HCT116 (cell line): ENCODE measurements around the gene RHEX. TPM values are rescaled to one million over a fixed set of nuclear protein-coding genes. Genes with fewer than 3 reads are reported as not detected.

Experiments used
- ATAC-seq: fragments of 200-7000 bp; cut with Tn5 transposase; 2 replicates; pipeline ENCODE4 v1.9.1; 2020; ENCODE audit warnings: mild to moderate bottlenecking, moderate library complexity
- BruUV-seq: library from RNA; stranded (reverse); fragments of 400-500 nt; replicated peaks from 2 replicates; lab custom pipeline; 2021; lab: Mats Ljungman, UMichigan
- CTCF ChIA-PET: fragments of 300-600 bp; sonication (Branson Sonifier 250); formaldehyde crosslinking; loops from one replicate; lab custom pipeline; 2021; ENCODE audit warnings: antibody characterized with exemption; lab: Charles Lee
- POLR2A ChIA-PET: fragments of 300-600, 350-600 bp; sonication (Branson Sonifier 250); formaldehyde crosslinking; loops from one replicate; lab custom pipeline; 2021; ENCODE audit warnings: antibody characterized with exemption; lab: Charles Lee
- RAD21 ChIA-PET, 2 experiments: fragments of 300-600 bp; sonication (Branson Sonifier 250); formaldehyde crosslinking; loops; one replicate each; lab custom pipeline; 2023; ENCODE audit warnings: low total read pairs in 2 of 2; ENCODE audit not compliant: uncharacterized antibody in 2 of 2, unreplicated experiment in 2 of 2, low non-redundant PET in 1 of 2; lab: Charles Lee
- DNase-seq: peaks from one replicate; pipeline ENCODE4 v3.0.0-alpha.2; 2010; ENCODE audit warnings: low read depth, low spot score
- H2AFZ ChIP-seq: fragments of 200-600 bp; shearing (Covaris generic), sonication (generic); 2 replicates; pipeline ENCODE4 v1.6.1; 2017; ENCODE audit warnings: low read depth, mixed run types, mixed read lengths, antibody characterized with exemption, low read length; ENCODE audit not compliant: poor library complexity, severe bottlenecking
- H3K27ac ChIP-seq: 2 replicates; pipeline ENCODE4 v1.5.1; 2012; ENCODE audit warnings: low read depth, low read length
- H3K27me3 ChIP-seq: fragments of 200-600 bp; sonication (generic); 2 replicates; pipeline ENCODE4 v1.6.1; 2016; ENCODE audit warnings: mixed run types, low read length, mixed read lengths; ENCODE audit not compliant: insufficient read depth
- H3K36me3 ChIP-seq, 2 experiments: fragments of 200-500 bp in 1 of 2; fragments of 200-600 bp in 1 of 2; sonication (Bioruptor generic) in 1 of 2; sonication (generic) in 1 of 2; 2 replicates each; pipeline versions ENCODE4 v1.5.1 to v1.6.1; 2014 to 2016; ENCODE audit warnings: low read length in 2 of 2, inconsistent platforms in 1 of 2, mixed read lengths in 1 of 2, mixed run types in 1 of 2; ENCODE audit not compliant: insufficient read depth in 2 of 2, control insufficient read depth in 1 of 2
- H3K4me1 ChIP-seq, 2 experiments: fragments of 200-600 bp in 1 of 2; sonication (generic) in 1 of 2; 2 replicates each; pipeline versions ENCODE4 v1.5.1 to v1.6.1; 2012 to 2017; ENCODE audit warnings: low read length in 2 of 2, inconsistent platforms in 1 of 2, mild to moderate bottlenecking in 1 of 2, mixed read lengths in 1 of 2, mixed run types in 1 of 2, moderate library complexity in 1 of 2; ENCODE audit not compliant: insufficient read depth in 2 of 2, control insufficient read depth in 1 of 2
- H3K4me2 ChIP-seq: fragments of 200-600 bp; sonication (generic); 2 replicates; pipeline ENCODE4 v1.6.1; 2017; ENCODE audit warnings: mixed run types, low read length, mixed read lengths
- H3K4me3 ChIP-seq, 2 experiments: fragments of 200-600 bp in 1 of 2; sonication (generic) in 1 of 2; replicated peaks in 1 of 2; 2 replicates each; pipeline ENCODE4 v1.5.1; 2011 to 2016; ENCODE audit warnings: low read length in 2 of 2, control low read depth in 1 of 2, low read depth in 1 of 2, mild to moderate bottlenecking in 1 of 2, mixed read lengths in 1 of 2, mixed run types in 1 of 2
- H3K79me2 ChIP-seq: fragments of 200-600 bp; sonication (generic); 2 replicates; pipeline ENCODE4 v1.6.1; 2017; ENCODE audit warnings: mild to moderate bottlenecking, mixed run types, low read length, moderate library complexity, mixed read lengths; ENCODE audit not compliant: insufficient read depth
- H3K9ac ChIP-seq: fragments of 200-600 bp; sonication (generic); 2 replicates; pipeline ENCODE4 v1.6.1; 2016; ENCODE audit warnings: low read length, mixed read lengths
- H3K9me2 ChIP-seq: fragments of 200-600 bp; sonication (generic), shearing (Covaris generic); 2 replicates; pipeline ENCODE4 v1.6.1; 2017; ENCODE audit warnings: mixed run types, mild to moderate bottlenecking, moderate library complexity; ENCODE audit not compliant: insufficient read depth
- H3K9me3 ChIP-seq, 2 experiments: fragments of 200-500 bp in 1 of 2; fragments of 200-600 bp in 1 of 2; sonication (Bioruptor generic) in 1 of 2; sonication (generic) in 1 of 2; 2 replicates each; pipeline ENCODE4 v1.6.1; 2014 to 2017; ENCODE audit warnings: low read length in 2 of 2, mixed read lengths in 2 of 2, inconsistent platforms in 1 of 2, low read depth in 1 of 2, mild to moderate bottlenecking in 1 of 2, mixed run types in 1 of 2, moderate library complexity in 1 of 2; ENCODE audit not compliant: control insufficient read depth in 1 of 2, insufficient read depth in 1 of 2
- H4K20me1 ChIP-seq: fragments of 200-600 bp; sonication (generic), shearing (Covaris generic); 2 replicates; pipeline ENCODE4 v1.6.1; 2017; ENCODE audit warnings: mixed run types, mild to moderate bottlenecking, moderate library complexity; ENCODE audit not compliant: insufficient read depth
- CEBPB ChIP-seq: IDR thresholded peaks from 2 replicates; pipeline ENCODE4 v1.6.1; 2012; ENCODE audit warnings: low read depth
- EGR1 ChIP-seq: IDR thresholded peaks from 2 replicates; pipeline ENCODE4 v1.6.1; 2012; ENCODE audit warnings: low read depth
- ELF1 ChIP-seq: IDR thresholded peaks from 2 replicates; pipeline ENCODE4 v1.6.1; 2012; ENCODE audit warnings: low read depth, borderline replicate concordance
- EZH2 ChIP-seq: fragments of 200-600 bp; sonication (generic); IDR thresholded peaks from 2 replicates; pipeline ENCODE4 v1.6.1; 2017; ENCODE audit warnings: antibody characterized with exemption, mixed run types
- FOSL1 ChIP-seq: IDR thresholded peaks from 2 replicates; pipeline ENCODE4 v1.6.1; 2012; ENCODE audit warnings: low read depth
- POLR2A ChIP-seq: IDR thresholded peaks from 2 replicates; pipeline ENCODE4 v1.7.0; 2011; ENCODE audit warnings: borderline replicate concordance; ENCODE audit not compliant: insufficient read depth, insufficient read length; ENCODE audit errors: extremely low read depth
- RAD21 ChIP-seq: IDR thresholded peaks from 2 replicates; pipeline ENCODE4 v1.6.1; 2012; ENCODE audit warnings: low read depth, mild to moderate bottlenecking
- SP1 ChIP-seq: IDR thresholded peaks from 2 replicates; pipeline ENCODE4 v1.6.1; 2012; ENCODE audit warnings: low read depth
- SRF ChIP-seq: IDR thresholded peaks from 2 replicates; pipeline ENCODE4 v1.6.1; 2012; ENCODE audit warnings: low read depth
- TCF7L2 ChIP-seq: IDR thresholded peaks from 2 replicates; pipeline ENCODE4 v1.7.0; 2011; ENCODE audit warnings: borderline replicate concordance, inconsistent platforms; ENCODE audit not compliant: insufficient read depth, insufficient read length; ENCODE audit errors: extremely low read depth
- YY1 ChIP-seq: IDR thresholded peaks from 2 replicates; pipeline ENCODE4 v1.6.1; 2011; ENCODE audit warnings: low read length, low read depth, moderate library complexity, mild to moderate bottlenecking; ENCODE audit not compliant: insufficient replicate concordance; ENCODE audit errors: extremely low read depth
- ZFX ChIP-seq: fragments of 450-650 bp; IDR thresholded peaks from 2 replicates; pipeline ENCODE4 v1.6.1; 2017
- ZNF274 ChIP-seq: fragments of 200-500 bp; sonication (Bioruptor generic); IDR thresholded peaks from 2 replicates; pipeline ENCODE4 v1.6.1; 2014; ENCODE audit warnings: mild to moderate bottlenecking, low read depth, low read length, inconsistent platforms
- intact Hi-C: fragments of 100-400 bp; cut with micrococcal nuclease; formaldehyde crosslinking; loops from 2 replicates; pipeline ENCODE4 v1.10.0; 2022
- total RNA-seq: library from RNA; stranded (reverse); gene quantifications from one replicate; pipeline ENCODE4 v1.2.1, GENCODE V29; 2021; ENCODE audit not compliant: unreplicated experiment

Gene RHEX
- total RNA-seq, 1 experiment from 2014 or later = not detected

- TF ChIP-seq CEBPB (no peak), EGR1 (no peak), ZNF274 (no peak), ELF1 (no peak), ZFX (no peak), FOSL1 (no peak), TCF7L2 (no peak), SP1 (no peak)
These were observed 34.1 kb downstream of the RHEX start (continued) for GRCh38 chr1:206087091-206087490.

- no peak for DNase-seq
- Histone ChIP-seq H3K79me2 (no peaks in the 10 kb centered on the region), H2AFZ (no peak overlapping the region), H3K27me3 (no peaks in the 10 kb centered on the region)
- intact Hi-C loops = no loop called here
- TF ChIP-seq POLR2A (no peak), RAD21 (no peak), SRF (no peak), SP1 (no peak), YY1 (no peak), ZNF274 (no peak), EZH2 (no peak)
- TF ChIP-seq, all 23 proteins: peak for 0
- no peaks in the 10 kb centered on the region for H3K9me2 ChIP-seq
- H4K20me1 ChIP-seq = no peaks in the 10 kb centered on the region
- no peaks in the 10 kb centered on the region for H3K36me3 ChIP-seq
- POLR2A ChIA-PET = interaction anchor here (0.7 kb wide), 1 partner anchor 9 kb away, joined by 3 read pairs; no protein-coding TSS in a partner anchor
- no peaks in the 10 kb centered on the region for H3K9me3 ChIP-seq
- H3K4me1 ChIP-seq = 0 out of 4 replicates have a peak, but pooled peaks cover 0 to 3% of the 10 kb centered on the region in 2 experiments
- H3K4me3 ChIP-seq = no peak overlapping the region
- CTCF ChIA-PET = interaction anchor here (1.0 kb wide), 1 partner anchor 17 kb away, joined by 3 read pairs; no protein-coding TSS in a partner anchor
- no peak overlapping the region for H3K9ac ChIP-seq
- no TSS peak for BruUV-seq
- no peak for ATAC-seq
- no peak overlapping the region for H3K27ac ChIP-seq
- RAD21 ChIA-PET = no interaction called here
- H3K4me2 ChIP-seq = no peak overlapping the region
These were observed 36.4 kb downstream of the RHEX start for GRCh38 chr1:206089341-206089740.
